Hematopoietic multipotent progenitor cell treated with erythropoietin and hydrocortisone succinate and interleukin-3 and kit ligand, for 15 days (in vitro differentiated cells): ENCODE measurements around the gene SBNO1.
A peak's percentile ranks its signal among the peaks of the same experiment; 100 is the strongest.
"Not testable (repeated sequence)": the region's sequence is repeated elsewhere in the genome, so short reads cannot be mapped to it uniquely, and the experiment has no call there.

Experiments used
- DNase-seq: peaks from one replicate; pipeline ENCODE4 v3.0.0-alpha.2; 2015; ENCODE audit warnings: low spot score

Gene SBNO1

GRCh38 chr12:123346946-123347345, 17.7 kb downstream of the SBNO1 start:
- DNase-seq: no peak

DNA sequence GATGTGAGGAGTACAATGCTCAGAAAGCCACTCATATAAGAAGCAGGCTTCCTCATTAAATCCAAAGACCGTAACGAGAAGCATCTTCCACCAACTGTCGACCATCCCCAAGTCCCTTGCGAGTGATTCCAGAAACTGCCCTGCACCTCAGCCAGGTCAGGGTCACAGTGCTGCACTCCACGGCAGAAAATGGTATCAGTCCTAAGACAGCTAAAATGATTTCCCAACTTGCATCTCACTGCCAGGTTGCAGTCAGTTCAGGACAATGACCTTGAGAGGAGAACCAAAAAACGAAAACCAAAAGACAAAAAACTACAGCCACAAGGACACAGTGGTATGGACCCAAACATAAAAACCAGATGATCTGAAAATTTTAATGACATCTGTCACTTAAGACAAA, 20.6 kb downstream of the SBNO1 start:
- no peak for DNase-seq

DNA sequence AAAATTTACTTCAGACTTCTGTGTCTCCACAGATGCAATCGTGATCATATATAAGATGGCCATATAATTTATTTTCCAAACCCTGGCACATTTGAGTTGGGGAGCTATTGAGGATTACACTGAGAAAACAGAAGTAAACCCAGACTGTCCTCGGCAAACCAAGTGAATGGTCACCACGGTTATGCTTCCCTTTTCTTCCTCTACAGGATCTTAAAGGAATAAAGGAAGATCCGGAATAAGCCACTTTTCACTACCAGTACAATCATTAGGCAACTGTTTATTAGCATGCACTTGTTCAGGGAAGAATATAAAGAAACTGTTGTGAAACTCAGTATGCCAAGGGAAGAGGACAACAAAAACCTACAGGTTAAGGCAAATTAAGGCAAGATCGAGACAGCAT, 27.6 kb downstream of the SBNO1 start:
- no peak for DNase-seq

DNA sequence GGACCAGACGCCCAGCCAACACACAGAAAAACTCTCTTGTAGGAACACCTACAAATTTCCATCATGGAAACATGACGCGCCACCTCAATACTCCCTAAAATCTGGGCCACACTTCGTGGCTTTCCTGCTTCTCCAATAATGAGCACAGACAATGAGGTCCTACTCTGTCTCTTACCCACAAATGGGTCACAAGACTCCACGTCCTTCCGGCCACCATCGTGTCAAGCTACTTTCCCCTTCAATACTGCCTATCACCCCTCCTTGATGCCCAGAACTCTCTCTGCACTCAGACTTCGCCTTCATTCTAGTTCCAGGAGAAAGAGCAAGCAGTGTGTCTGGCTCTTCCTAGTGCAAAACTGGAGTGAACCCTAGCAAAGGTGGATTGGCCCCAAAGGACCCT, 28.1 kb downstream of the SBNO1 start:
- DNase-seq: no peak

DNA sequence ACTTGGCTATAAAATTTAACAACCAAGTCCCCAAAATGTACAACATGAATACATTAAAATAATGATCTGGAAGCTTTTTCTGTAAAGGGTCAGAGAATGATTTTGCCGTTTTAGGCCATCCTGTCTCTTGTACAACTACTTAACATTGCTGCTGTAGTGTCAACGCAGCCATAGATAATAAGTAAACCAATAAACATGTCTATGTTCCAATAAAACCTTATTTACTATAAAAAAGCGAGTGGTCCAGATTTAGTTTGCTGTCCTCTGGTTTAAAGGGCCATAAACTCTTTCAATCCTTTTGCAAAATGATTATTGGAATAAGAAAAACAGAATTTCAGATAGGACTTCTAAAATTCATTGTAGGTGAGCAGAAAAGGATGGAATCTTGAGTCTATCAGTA, 29.2 kb downstream of the SBNO1 start:
- no peak for DNase-seq

DNA sequence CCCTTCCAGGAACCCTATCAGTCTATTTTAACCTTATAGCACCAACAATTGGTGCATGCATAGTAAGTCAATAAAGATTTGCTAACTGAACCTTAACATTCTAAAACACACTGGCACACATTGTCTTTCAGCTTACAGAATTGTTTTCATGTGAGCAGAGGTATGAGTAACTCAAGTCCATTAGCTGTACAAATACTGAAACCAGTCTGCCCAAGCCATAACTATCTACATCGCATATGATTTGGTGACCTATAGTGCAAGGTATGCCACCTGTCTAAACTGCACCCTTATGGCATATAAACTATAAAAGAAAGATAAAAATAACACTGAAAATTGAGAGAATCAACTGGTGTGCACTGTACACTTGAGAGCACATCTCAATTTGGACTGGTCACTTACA, 34.8 kb downstream of the SBNO1 start:
- no peak for DNase-seq

DNA sequence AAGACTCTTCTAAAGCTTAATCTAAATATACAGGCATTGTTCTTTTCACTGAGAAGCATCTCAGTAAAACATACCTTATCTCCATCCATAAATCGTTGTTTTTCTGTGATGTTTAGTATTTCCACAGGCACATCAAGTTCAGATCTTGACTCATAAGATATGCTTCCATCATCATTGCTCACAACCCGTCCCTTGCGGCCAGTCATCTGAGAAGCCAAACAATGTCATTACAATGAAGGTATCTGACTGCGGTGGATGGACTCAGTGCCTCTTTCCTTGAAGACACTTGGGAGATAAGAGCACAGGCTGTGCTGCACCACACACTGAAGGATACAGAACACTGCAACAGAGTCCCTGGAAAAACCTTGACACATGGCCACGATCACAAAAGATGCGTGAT, 44.8 kb downstream of the SBNO1 start:
- DNase-seq: no peak

- DNase-seq: no peak
Observed at GRCh38 chr12:123319273-123319672, 45.4 kb downstream of the SBNO1 start.

GRCh38 chr12:123313046-123313445, 51.6 kb downstream of the SBNO1 start:
- DNase-seq: not testable (repeated sequence)

- no peak for DNase-seq
Observed at GRCh38 chr12:123306200-123306599, 58.4 kb downstream of the SBNO1 start.

GRCh38 chr12:123305136-123305535, 59.5 kb downstream of the SBNO1 start:
- no peak for DNase-seq

DNA sequence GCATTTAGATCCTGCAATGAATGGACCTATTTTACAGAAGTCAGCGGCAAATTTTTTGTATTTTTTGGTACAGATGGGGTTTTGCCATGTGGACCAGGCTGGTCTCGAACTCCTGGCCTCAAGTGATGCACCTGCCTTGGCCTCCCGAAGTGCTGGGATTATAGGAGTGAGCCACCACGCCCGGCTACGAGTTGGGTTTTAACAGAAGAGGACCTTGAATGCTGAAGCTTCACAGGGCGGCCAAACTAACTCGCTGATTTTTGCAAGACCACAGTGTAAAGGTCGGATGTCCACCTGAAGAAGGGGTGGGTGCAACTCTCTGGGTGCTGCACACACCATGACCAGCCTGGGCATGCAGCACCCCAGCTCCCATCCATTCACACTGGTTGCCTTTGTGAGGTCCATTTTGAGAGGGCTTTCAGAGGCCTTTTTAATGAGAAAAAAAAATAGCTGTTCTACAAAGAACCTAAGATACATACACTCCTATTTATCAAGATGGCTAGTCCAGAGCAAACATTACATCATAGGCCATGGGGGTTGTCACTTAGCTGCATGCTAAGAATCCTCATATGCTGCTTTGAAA, 71.4 kb downstream of the SBNO1 start:
- no peak for DNase-seq

DNA sequence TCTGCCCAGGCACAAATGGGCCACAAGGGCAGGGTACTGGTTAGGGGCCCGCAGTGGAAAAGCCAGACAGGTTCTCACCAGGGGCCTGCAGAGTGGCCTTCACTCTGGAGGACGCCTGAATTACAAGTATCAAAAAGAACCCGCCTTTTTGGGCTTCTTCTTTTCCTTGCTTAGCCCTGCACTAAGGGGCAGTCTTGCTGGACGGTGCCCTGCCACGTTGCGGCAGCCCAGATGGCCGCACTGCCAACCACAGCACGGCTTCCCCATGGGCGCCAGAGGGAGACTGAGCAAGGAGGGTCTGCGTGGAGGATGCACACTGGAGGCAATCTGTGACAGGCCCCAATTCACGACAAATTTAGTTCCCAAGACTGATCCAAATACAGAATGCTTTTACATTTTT, 74.7 kb downstream of the SBNO1 start:
- DNase-seq: no peak

DNA sequence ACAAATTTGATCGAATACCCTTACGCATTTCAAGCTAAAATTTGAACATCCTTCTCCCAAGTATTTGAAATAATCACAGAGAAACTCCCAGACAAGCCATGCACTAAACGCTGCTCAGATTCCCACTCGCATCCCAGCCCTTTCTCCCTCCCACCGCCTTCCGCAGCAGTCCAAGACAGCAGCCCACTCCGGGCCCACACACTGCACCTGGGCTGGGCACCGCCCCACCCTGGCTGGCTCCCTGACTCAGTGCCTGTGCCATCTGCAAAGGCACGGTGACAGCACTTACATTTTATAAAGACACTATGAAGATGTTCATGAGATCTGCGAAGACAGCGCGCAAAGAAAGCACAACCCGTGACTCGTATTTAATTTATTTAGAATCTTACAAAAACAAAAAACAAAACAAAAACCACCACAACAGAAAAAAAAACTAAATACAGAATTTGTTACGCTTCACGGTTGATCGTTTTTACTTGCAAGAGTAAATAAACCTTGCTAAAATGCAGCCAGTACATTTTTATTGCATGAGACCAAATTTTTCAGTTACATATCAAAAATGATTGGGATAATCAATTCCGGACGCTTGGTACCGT, 75.8 kb downstream of the SBNO1 start:
- DNase-seq: no peak

GRCh38 chr12:123286652-123287373, 77.8 kb downstream of the SBNO1 start:
- no peak for DNase-seq

DNA sequence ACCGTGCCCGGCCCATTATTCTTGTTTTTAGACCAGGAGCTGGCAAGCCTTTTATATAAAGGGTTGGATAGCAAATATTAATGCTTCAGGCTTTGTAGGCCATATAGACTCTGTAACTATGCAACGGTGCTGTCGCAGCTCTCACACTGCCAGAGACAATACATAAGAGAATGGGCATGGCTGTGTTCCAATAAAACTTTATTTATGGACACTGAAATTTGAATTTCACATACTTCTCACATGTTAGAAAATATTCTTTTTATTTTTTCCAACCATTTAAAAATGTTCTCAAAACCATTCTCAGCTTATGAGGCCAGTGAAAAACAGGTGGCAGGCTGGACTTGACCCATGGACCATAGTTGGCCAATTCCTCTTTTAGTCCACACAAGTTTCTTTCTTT, 80.0 kb downstream of the SBNO1 start:
- DNase-seq: no peak

DNA sequence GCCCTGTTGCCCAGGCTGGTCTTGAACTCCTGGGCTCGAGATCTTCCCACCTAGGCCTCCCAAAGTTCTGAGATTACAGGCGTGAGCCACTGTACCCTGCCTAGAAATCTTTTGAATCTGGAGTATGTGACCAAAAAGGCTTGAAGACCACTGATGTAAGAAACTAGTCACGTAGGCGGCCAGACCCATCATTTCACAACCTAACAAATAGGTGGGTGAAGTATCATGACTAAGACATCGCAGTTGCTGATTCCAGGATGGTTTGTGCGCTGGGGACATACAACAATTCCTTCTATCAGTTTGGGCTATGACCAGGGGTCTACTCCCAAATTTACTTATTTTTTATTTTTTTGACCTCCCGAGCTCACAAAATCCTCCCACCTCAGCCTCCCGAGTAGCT, 81.2 kb downstream of the SBNO1 start:
- DNase-seq: no peak

DNA sequence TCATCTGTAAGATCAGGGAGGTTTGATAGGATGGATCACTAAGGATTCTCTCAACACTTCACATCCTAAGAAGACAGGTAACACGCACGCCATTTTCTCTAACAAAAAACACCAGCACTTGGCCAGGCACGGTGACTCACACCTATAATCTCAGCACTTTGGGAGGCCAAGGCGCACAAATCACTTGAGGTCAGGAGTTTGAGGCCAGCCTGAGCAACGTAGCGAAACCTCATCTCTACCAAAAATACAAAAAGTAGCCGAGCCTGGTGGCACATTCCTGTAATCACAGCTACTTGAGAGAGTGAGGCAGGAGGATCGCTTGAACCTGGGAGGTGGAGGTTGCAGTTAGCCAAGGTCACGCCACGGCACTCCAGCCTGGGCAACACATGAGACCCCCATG, 82.5 kb downstream of the SBNO1 start:
- DNase-seq: no peak

- no peak for DNase-seq
Observed at GRCh38 chr12:123280971-123281370, 83.7 kb downstream of the SBNO1 start.

GRCh38 chr12:123278101-123278627, 86.5 kb downstream of the SBNO1 start:
- no peak for DNase-seq

DNA sequence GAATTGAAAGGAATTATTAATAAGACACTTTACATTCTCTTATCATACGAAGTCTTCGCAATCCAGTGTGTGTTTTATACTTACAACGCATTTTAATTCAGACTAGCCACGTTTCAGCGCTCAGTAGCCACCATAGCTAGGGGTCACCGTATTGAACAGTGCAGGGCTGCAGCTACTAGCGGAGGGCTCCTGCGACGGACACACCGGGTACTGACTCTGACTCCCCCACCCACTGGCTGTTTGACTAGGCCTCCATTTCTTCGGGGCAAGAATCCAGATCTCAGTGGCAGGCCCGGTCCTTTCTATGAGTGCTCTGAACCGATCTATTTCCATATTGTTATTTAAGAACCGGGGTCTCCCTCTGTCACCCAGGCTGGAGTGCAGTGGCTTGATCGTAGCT, 91.5 kb downstream of the SBNO1 start:
- DNase-seq: no peak

DNA sequence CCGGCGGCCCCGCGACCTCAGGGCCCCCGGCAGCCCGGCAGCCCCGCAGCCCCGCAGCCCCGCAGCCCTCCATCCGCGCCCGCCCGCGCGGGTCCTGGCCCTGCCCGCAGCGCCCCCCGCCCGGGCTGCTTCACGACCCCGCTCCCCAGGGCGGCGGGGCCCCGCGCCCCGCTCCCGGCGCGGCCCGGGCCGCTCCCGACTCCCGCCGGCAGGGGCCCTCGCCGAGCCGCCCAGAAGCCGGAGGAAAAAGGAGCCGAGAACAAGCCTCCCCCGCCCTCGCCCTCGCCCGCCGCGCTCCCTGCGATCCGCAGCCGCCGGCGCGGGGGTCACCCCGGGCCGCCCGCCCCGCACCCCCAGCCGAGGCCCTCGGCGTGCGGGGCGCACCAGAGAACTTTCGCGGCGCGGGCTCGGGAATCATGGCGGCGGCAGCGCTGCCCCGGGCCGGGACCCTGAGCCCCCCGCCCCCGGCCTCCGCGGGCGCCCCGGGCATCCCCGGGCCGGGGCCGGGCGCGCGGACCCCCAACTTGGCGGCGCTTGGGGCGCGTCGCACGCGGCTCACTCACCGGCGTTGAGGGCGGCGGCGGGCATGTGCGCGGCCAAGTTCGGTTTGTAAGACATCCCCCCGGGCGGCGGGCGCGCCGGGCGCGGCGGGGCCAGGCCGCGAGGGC, 93.5 kb downstream of the SBNO1 start:
- peak; percentile 73 for DNase-seq
